HG03558 (cell line): Measurements from ENCODE around the gene NAA16.
A peak's percentile ranks its signal among the peaks of the same experiment; 100 is the strongest.
"Not testable (repeated sequence)": the region's sequence is repeated elsewhere in the genome, so short reads cannot be mapped to it uniquely, and the experiment has no call there.

Source experiments
- ATAC-seq: cut with Tn5 transposase; IDR thresholded peaks from one replicate; pipeline ENCODE4 v1.9.1; 2021; ENCODE audit warnings: moderate number of reproducible peaks; ENCODE audit not compliant: unreplicated experiment; ENCODE audit errors: extremely low read depth

NAA16 gene

GRCh38 chr13:41310963-41311405 lies at the start of gene NAA16:
Gene NAA16, plus strand, starts transcription at chr13:41311267. Its CDS starts 262 bp downstream, at chr13:41311529.
- ATAC-seq, result peak; percentile 61

GRCh38 chr13:41263261-41263971 lies 47.7 kb upstream of the NAA16 start, which contains the start of gene MTRF1:
Gene MTRF1, minus strand, starts transcription at chr13:41263576. Its CDS starts 2,669 bp downstream, at chr13:41260907.
- ATAC-seq, result peak; percentile 58

GRCh38 chr13:41267106-41267505 lies 44.0 kb upstream of the NAA16 start:
- no peak for ATAC-seq

GRCh38 chr13:41268764-41269163 lies 42.3 kb upstream of the NAA16 start:
- no peak for ATAC-seq

GRCh38 chr13:41271456-41272285 lies 39.4 kb upstream of the NAA16 start:
- no peak for ATAC-seq

GRCh38 chr13:41273831-41274441 lies 37.1 kb upstream of the NAA16 start:
- ATAC-seq, result no peak

- ATAC-seq, result no peak
Observed at GRCh38 chr13:41274881-41275280, 36.2 kb upstream of the NAA16 start.

- no peak for ATAC-seq
Observed at GRCh38 chr13:41276824-41277223, 34.2 kb upstream of the NAA16 start.

- not testable (repeated sequence) for ATAC-seq
Observed at GRCh38 chr13:41279156-41279555, 31.9 kb upstream of the NAA16 start.

GRCh38 chr13:41282129-41282571 lies 28.9 kb upstream of the NAA16 start:
- no peak for ATAC-seq

- ATAC-seq, result no peak
Observed at GRCh38 chr13:41284512-41285288, 26.4 kb upstream of the NAA16 start.

GRCh38 chr13:41286370-41286769 lies 24.7 kb upstream of the NAA16 start:
- no peak for ATAC-seq

- ATAC-seq, result no peak
Observed at GRCh38 chr13:41289463-41289881, 21.6 kb upstream of the NAA16 start.

- no peak for ATAC-seq
Observed at GRCh38 chr13:41291246-41291645, 19.8 kb upstream of the NAA16 start.

GRCh38 chr13:41293272-41293671 lies 17.8 kb upstream of the NAA16 start:
- no peak for ATAC-seq

- ATAC-seq, result no peak
Observed at GRCh38 chr13:41294914-41295313, 16.2 kb upstream of the NAA16 start.

- ATAC-seq, result no peak
Observed at GRCh38 chr13:41295973-41296372, 15.1 kb upstream of the NAA16 start.

- no peak for ATAC-seq
Observed at GRCh38 chr13:41296879-41297646, 14.0 kb upstream of the NAA16 start.
